Vagina (tissue), 2 donors: ENCODE results near the gene MEGF10. TPM values are rescaled to one million over a fixed set of nuclear protein-coding genes. Genes with fewer than 3 reads are reported as not detected.

ENCODE experiments used
- DNase-seq, 2 donors: peaks; one replicate each; pipeline ENCODE4 v3.0.0-alpha.2; 2017; ENCODE audit errors: extremely low spot score in 2 of 2
- H3K27ac ChIP-seq: fragments of 200-600 bp; sonication (generic); one replicate; pipeline ENCODE4 v1.5.1; 2019
- H3K27me3 ChIP-seq: fragments of 200-600 bp; sonication (generic); one replicate; pipeline ENCODE4 v1.5.1; 2019
- H3K36me3 ChIP-seq, 2 donors: fragments of 200-600 bp; sonication (generic); one replicate each; pipeline ENCODE4 v1.5.1; 2017 to 2019
- H3K4me1 ChIP-seq: fragments of 200-600 bp; sonication (generic); one replicate; pipeline ENCODE4 v1.5.1; 2019
- H3K4me3 ChIP-seq, 2 donors: fragments of 200-600 bp; sonication (generic); 1 replicate in 1 of 2; 2 replicates in 1 of 2; pipeline ENCODE4 v1.5.1; 2016 to 2019
- H3K9me3 ChIP-seq: fragments of 200-600 bp; sonication (generic); one replicate; pipeline ENCODE4 v1.5.1; 2019
- POLR2A ChIP-seq, 2 donors: fragments of 450-650 bp; IDR thresholded peaks; one replicate each; pipeline ENCODE4 v1.6.1; 2017; ENCODE audit warnings: antibody characterized with exemption in 2 of 2, mild to moderate bottlenecking in 2 of 2, moderate library complexity in 2 of 2
- POLR2AphosphoS5 ChIP-seq, 2 donors: sonication (generic); formaldehyde crosslinking; IDR thresholded peaks; one replicate each; pipeline ENCODE4 v1.9.0; 2017; ENCODE audit warnings: antibody characterized with exemption in 2 of 2, mild to moderate bottlenecking in 2 of 2, low read depth in 1 of 2; ENCODE audit not compliant: insufficient read depth in 1 of 2
- intact Hi-C: fragments of 100-400 bp; cut with DNase I; formaldehyde crosslinking; loops from one replicate; pipeline ENCODE4 v1.15.1; 2023
- total RNA-seq: library from RNA; depleted of rRNA; stranded (reverse); fragments of >200 nt; gene quantifications from one replicate; pipeline ENCODE4 v1.2.3, GENCODE V29; 2016
- TF ChIP-seq, protein P1 (sequence below), 3 experiments: fragments of 450-650 bp in 2 of 3; fragments of 200-600 bp in 1 of 3; sonication (generic) in 1 of 3; IDR thresholded peaks; one replicate each; pipeline ENCODE4 v1.5.1; 2017 to 2019; ENCODE audit warnings: antibody characterized with exemption in 3 of 3, mild to moderate bottlenecking in 2 of 3, moderate library complexity in 2 of 3

Gene MEGF10
- total RNA-seq, 1 donor from 2014 or later = 0.74 TPM

DNA sequence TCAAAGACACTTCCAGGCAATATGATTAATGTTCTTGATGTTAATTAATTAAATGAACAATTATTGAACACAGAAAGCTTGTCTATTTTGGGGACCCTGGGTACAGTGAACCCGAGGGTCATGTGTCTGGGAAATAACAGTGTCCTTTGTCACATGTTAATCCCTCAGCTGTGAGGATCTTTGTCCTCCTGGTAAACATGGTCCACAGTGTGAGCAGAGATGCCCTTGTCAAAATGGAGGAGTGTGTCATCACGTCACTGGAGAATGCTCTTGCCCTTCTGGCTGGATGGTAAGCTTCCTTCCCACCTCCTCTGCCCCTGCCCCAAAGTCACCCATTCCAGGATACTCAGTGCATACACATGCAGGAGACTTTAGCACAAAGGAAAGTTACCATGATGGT lies 107.9 kb downstream of the MEGF10 start:
- DNase-seq = no peak
- H3K36me3 ChIP-seq = no peaks in the 10 kb centered on the region
- H3K9me3 ChIP-seq = no peaks in the 10 kb centered on the region

DNA sequence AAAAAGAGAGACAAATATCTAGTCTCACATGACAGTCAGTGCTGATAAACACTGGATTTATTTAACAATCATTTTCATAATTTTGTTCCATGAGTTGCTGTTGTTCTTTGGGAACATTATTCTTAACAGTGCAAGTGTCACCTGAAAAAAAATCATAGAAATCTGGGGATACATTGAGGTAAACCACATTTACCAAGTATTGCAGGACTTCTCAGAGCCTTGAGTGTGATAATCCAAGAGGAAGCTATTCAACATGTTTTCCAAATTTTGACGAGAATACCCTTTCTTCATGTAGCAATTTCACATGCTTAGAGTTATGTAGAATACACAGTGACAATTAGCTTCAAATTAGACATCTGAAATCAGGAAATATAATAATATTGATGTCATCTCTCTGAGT lies 108.5 kb downstream of the MEGF10 start:
- Histone ChIP-seq H3K36me3 (no peaks in the 10 kb centered on the region), H3K4me3 (no peak overlapping the region), H3K4me1 (no peaks in the 10 kb centered on the region), H3K27me3 (no peaks in the 10 kb centered on the region), H3K27ac (no peak overlapping the region), H3K9me3 (no peaks in the 10 kb centered on the region)
- TF ChIP-seq POLR2AphosphoS5 (IDR thresholded peaks at IDR 0.05; ENCODE audit: insufficient read depth in 1 of 2, low read depth in 1 of 2) = no peak
- TF ChIP-seq, protein P1, sequence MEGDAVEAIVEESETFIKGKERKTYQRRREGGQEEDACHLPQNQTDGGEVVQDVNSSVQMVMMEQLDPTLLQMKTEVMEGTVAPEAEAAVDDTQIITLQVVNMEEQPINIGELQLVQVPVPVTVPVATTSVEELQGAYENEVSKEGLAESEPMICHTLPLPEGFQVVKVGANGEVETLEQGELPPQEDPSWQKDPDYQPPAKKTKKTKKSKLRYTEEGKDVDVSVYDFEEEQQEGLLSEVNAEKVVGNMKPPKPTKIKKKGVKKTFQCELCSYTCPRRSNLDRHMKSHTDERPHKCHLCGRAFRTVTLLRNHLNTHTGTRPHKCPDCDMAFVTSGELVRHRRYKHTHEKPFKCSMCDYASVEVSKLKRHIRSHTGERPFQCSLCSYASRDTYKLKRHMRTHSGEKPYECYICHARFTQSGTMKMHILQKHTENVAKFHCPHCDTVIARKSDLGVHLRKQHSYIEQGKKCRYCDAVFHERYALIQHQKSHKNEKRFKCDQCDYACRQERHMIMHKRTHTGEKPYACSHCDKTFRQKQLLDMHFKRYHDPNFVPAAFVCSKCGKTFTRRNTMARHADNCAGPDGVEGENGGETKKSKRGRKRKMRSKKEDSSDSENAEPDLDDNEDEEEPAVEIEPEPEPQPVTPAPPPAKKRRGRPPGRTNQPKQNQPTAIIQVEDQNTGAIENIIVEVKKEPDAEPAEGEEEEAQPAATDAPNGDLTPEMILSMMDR (IDR thresholded peaks at IDR 0.05) = no peak
- TF ChIP-seq POLR2A (IDR thresholded peaks at IDR 0.05) = no peak
- intact Hi-C loops = no loop called here
- DNase-seq = no peak

More for the DNA sequence above, 107.9 kb downstream of the MEGF10 start:
- Histone ChIP-seq H3K27me3 (no peaks in the 10 kb centered on the region), H3K4me1 (no peaks in the 10 kb centered on the region), H3K4me3 (no peak overlapping the region), H3K27ac (no peak overlapping the region)
- TF ChIP-seq POLR2AphosphoS5 (IDR thresholded peaks at IDR 0.05; ENCODE audit: insufficient read depth in 1 of 2, low read depth in 1 of 2) = no peak
- no peak for TF ChIP-seq POLR2A (IDR thresholded peaks at IDR 0.05)
- TF ChIP-seq, protein P1 (IDR thresholded peaks at IDR 0.05) = no peak
- intact Hi-C loops = no loop called here

DNA sequence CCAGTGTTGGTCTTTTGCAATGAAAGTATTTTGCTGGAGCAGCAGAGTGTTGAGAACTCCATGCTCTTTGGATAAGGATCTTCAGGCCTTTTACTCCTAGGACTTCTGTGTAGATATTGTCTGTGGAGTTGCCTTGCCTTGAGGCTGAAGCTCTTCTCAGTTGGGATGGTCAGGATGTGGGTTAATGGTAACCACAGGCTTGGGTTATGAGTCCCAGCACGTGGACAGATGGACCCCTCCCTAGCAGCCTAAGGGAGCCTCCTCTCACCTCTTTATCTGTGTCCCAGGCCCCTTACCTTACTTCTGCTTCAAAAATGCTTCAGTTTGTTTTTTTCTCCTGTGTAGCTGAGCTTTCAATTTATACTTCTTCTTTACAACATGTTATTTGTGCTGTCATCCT lies 109.9 kb downstream of the MEGF10 start:
- H3K27ac ChIP-seq = no peak overlapping the region
- no peak for DNase-seq
- intact Hi-C loops = no loop called here
- H3K4me3 ChIP-seq = no peak overlapping the region
- no peaks in the 10 kb centered on the region for H3K36me3 ChIP-seq
- H3K4me1 ChIP-seq = no peaks in the 10 kb centered on the region
- no peaks in the 10 kb centered on the region for H3K9me3 ChIP-seq
- no peak for TF ChIP-seq POLR2AphosphoS5 (IDR thresholded peaks at IDR 0.05; ENCODE audit: insufficient read depth in 1 of 2, low read depth in 1 of 2)
- TF ChIP-seq, protein P1 (IDR thresholded peaks at IDR 0.05) = no peak
- TF ChIP-seq POLR2A (IDR thresholded peaks at IDR 0.05) = no peak
- H3K27me3 ChIP-seq = no peaks in the 10 kb centered on the region

DNA sequence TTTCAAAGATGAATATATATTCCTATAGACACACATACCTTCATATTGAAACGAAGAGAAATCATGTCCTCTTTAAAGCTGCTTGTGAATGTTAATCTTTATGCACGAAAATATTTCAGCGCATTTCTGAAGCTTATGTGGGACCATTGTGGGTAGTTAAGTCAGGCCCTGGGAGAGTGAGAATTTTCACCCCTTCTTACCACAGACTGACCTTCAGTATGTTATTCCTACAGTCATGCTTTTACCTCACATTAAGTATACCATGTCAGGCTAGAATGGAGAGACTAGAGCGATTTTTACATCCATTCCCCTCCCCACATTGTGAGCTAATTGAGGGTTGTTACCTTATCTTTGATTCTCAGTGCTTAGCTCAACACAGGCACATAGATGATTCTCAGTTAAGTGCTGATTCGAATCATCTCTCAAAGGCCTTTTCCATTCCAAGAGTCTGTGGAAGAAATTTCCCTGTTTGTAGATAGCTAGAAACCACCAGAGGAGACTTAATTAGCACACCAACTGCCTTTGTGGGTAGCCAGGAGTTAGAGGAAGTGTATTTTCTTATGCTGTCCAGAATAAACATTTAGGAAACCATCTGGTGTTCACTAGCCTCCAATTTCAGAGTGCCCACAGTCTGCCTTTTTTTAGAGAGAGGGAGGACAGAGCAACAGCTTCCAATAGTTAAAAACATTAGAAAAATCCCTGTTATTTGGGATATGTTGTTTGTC lies 110.5 kb downstream of the MEGF10 start:
- no peaks in the 10 kb centered on the region for H3K9me3 ChIP-seq
- no peak overlapping the region for H3K4me3 ChIP-seq
- no peaks in the 10 kb centered on the region for H3K4me1 ChIP-seq
- no peak overlapping the region for H3K27ac ChIP-seq
- DNase-seq = no peak
- TF ChIP-seq POLR2AphosphoS5 (IDR thresholded peaks at IDR 0.05; ENCODE audit: insufficient read depth in 1 of 2, low read depth in 1 of 2) (no peak), POLR2A (IDR thresholded peaks at IDR 0.05) (no peak)
- TF ChIP-seq, protein P1 (IDR thresholded peaks at IDR 0.05) = no peak
- no peaks in the 10 kb centered on the region for H3K27me3 ChIP-seq
- no peaks in the 10 kb centered on the region for H3K36me3 ChIP-seq
- intact Hi-C loops = no loop called here

DNA sequence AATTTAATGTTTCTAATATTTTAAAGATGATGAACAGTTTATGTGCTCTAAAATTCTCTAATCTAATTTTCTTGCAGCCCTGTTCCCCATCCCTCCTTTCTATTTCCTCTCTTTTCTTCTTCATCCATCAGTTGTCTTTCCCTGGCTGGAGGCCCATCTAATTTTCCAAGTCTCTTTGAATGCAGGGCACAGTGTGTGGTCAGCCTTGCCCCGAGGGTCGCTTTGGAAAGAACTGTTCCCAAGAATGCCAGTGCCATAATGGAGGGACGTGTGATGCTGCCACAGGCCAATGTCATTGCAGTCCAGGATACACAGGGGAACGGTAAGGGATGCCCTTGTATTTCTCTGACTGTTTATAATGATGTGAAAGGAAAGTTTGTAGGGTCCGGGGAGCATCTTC lies 111.8 kb downstream of the MEGF10 start:
- intact Hi-C loops = no loop called here
- no peak overlapping the region for H3K27ac ChIP-seq
- DNase-seq = no peak
- no peaks in the 10 kb centered on the region for H3K4me1 ChIP-seq
- TF ChIP-seq, protein P1 (IDR thresholded peaks at IDR 0.05) = no peak
- TF ChIP-seq POLR2A (IDR thresholded peaks at IDR 0.05) (no peak), POLR2AphosphoS5 (IDR thresholded peaks at IDR 0.05; ENCODE audit: insufficient read depth in 1 of 2, low read depth in 1 of 2) (no peak)
- no peaks in the 10 kb centered on the region for H3K9me3 ChIP-seq
- H3K4me3 ChIP-seq = no peak overlapping the region
- H3K27me3 ChIP-seq = no peaks in the 10 kb centered on the region
- H3K36me3 ChIP-seq = no peaks in the 10 kb centered on the region
